Measurements from ENCODE around the gene TMEM40.
"Not testable (repeated sequence)": the region's sequence is repeated elsewhere in the genome, so short reads cannot be mapped to it uniquely, and the experiment has no call there.

Gene TMEM40

GRCh38 chr3:12750658-12751071 lies 8.4 kb downstream of the TMEM40 start:
- no peak for DNase-seq (ENCODE audit: low read depth)

DNA sequence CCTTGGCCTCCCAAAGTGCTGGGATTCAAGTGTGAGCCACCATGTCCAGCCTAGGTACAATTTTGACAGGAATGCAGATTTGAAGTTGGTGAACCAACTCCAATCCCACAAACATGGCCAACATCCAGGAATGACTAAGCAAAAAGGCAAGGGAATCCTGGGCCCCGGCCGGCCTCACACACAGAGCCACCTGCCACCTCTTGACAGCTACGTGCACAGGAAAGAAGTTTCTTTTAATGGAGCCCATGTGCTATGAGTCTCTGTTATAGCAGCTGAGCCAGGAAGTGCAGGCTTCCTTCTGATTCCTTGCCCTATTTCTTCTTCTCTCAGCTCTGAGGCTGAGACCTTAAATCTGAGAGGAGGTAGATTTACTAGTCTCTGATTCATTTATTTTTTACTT lies 8.8 kb downstream of the TMEM40 start:
- DNase-seq (ENCODE audit: low read depth), result no peak

DNA sequence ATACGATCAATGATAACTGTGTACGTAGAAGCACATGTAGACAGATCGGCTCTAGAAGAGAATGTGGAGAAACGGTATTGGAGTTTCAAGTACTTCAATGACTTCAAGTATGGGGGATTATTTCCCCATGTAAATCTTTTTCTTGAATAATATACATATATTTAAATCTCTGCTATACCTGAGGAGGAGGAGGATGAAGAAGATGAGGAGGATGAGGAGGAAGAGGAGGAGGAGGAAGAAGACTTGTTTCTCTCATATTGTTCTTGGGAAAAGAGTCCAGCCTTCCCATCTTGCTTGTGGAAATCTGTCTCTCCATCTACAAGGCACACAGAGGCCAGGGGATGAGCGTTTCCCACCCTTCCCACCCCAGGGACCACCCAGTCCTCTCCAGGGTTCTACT lies 10.6 kb downstream of the TMEM40 start:
- DNase-seq (ENCODE audit: low read depth), result no peak

GRCh38 chr3:12746419-12746818 lies 12.6 kb downstream of the TMEM40 start:
- DNase-seq (ENCODE audit: low read depth), result no peak

GRCh38 chr3:12744326-12744725 lies 14.7 kb downstream of the TMEM40 start:
- no peak for DNase-seq (ENCODE audit: low read depth)

- DNase-seq (ENCODE audit: low read depth), result no peak
Observed at GRCh38 chr3:12743583-12743982, 15.5 kb downstream of the TMEM40 start.

GRCh38 chr3:12742330-12743107 lies 16.5 kb downstream of the TMEM40 start:
- DNase-seq (ENCODE audit: low read depth), result no peak

GRCh38 chr3:12741209-12741608 lies 17.9 kb downstream of the TMEM40 start:
- no peak for DNase-seq (ENCODE audit: low read depth)

GRCh38 chr3:12737833-12738232 lies 21.2 kb downstream of the TMEM40 start:
- DNase-seq (ENCODE audit: low read depth), result no peak

DNA sequence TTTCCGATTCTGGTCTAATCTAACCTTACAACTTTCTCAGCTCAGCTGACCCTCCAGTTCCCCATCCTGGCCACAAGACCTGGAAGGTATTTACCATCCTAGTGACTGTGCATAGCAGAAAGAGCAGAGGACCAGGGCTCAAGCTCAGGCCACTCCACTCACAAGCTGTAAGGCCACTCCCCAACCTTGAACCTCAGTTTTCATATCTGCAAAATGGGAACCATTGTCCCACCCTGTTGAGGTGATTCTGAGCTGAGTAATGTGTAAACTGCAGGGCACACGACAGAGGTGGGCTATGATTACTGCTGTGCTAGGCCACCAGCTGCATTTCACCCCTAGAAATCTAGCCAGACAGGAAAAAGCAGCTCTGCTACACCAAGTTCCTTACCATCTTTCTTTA lies 21.7 kb downstream of the TMEM40 start:
- DNase-seq (ENCODE audit: low read depth), result no peak

DNA sequence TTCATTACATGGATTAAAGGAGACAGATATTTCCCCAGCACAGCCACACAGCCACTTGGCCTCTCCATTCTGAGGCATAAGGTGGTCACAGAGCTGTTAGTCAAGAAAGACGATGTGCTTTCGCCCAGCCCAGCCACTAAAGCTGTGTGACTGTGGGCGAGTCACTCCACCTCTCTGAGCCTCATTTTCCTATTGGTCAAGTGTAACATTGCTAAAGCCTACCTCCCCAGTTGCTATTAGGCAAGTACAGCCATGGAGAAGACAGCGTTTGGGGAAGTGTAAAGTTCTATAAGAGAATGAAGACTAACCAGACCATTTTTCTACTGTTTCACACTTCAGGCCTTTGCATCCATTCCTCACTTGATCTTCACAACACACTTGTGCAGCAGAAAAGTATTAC lies 24.1 kb downstream of the TMEM40 start:
- no peak for DNase-seq (ENCODE audit: low read depth)

DNA sequence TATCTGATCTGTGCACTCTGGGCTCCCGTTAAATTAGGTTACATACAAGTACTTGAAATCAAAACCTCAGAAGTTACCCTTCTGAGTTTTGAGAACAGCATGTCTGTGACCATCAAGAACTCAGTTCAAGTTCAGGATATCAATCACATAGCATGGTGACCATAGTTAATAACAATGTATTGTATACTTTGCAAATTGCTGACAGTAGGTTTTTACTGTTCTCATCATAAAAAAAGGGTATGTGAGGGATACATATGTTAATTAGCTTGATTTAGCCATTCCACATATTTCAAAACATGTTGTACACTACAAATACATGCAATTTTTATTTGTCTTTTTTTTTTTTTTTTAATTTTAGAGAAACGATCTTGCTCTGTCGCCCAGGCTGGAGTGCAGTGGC lies 25.5 kb downstream of the TMEM40 start:
- no peak for DNase-seq (ENCODE audit: low read depth)

DNA sequence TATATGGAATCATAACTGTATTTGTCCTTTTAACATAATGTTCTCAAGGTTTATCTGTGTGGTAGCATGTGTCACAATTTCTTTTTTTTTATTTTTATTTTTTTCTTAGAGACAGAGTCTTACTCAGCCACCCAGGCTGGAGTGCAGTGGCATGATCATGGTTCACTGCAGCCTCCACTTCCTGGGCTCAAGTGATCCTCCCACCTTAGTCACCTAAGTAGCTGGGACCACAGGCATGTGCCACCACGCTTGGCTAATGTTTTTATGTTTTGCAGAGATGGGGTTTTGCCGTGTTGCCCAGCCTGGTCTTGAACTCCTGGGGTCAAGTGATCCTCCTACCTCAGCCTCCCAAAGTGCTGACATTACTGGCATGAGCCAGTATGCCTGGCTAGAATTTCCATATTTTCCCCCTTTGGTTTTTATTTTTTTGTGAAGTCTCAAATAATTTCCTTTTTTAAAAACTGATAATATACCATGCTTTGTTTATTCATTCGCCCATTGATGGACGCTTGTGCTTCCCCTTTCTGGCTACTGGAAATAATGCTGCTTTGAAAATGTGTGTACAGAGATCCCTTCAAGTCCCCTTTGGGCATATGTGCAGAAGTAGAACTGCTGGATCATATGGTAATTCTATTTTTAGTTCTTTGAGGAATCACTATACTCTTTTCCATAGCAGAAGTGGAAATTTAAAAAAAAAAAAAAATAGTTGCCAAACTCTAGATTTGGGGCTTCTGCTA lies 28.4 kb downstream of the TMEM40 start:
- no peak for DNase-seq (ENCODE audit: low read depth)

DNA sequence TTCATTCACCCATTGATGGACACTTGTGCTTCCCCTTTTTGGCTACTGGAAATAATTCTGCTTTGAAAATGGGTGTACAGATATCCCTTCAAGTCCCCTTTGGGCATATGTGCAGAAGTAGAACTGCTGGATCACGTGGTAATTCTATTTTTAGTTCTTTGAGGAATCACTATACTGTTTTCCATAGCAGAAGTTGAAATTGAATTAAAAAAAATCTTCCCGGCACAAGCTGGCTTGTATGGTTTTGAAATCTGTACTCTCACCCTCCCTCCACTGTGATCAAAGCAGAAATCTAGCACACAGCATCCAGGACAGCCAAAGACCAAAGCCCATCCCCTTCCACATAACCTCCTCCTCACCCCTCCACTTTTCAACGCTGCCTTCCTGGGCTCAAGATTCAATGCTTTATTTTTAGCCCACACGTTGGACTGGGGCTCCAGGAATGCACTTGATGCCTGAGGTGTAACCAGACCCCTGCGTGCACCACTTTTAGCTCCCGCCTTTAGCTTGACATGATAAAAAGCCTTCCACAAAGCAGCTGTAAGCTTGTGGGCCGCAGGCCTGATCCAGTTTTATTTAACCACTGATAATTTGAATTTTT lies 29.9 kb downstream of the TMEM40 start:
- DNase-seq (ENCODE audit: low read depth), result no peak

DNA sequence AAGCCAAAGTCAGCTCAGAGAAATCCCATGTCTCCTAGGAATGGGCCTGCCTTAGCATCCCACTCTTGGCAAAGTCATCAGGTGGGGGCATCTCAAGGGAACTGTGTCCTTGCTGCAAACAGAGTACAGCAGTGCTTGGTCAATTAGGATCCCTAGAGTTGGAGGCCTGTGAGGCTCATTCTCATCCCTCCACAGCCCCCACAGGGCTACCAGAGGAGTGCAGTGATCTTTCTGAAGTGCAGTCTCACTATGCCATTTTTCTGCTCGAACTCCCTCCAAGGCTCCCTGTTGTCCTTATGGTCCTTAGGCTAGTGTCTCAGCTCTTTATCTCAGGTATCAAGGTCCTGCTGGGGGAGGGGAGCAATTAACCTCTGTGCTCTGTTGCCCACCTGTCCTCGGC lies 31.1 kb downstream of the TMEM40 start:
- no peak for DNase-seq (ENCODE audit: low read depth)

DNA sequence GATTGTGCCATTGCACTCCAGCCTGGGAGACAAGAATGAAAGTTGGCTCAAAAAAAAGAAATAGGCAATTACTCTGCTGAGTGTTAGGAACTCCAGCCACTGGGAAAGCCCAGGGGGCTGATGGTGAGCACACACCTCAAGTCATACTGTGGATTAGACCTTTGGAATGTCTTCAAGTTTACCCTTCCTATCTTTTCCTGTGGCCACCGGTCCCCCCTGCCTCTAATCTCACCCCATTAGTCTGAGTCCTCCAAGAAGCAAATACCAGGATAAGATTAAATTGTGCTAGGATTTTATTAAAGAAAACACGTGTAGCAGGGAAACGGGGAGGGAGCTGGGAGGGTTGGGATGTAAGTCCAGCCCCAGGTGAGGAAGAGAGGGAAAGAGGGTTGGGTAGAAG lies 31.6 kb downstream of the TMEM40 start:
- no peak for DNase-seq (ENCODE audit: low read depth)

DNA sequence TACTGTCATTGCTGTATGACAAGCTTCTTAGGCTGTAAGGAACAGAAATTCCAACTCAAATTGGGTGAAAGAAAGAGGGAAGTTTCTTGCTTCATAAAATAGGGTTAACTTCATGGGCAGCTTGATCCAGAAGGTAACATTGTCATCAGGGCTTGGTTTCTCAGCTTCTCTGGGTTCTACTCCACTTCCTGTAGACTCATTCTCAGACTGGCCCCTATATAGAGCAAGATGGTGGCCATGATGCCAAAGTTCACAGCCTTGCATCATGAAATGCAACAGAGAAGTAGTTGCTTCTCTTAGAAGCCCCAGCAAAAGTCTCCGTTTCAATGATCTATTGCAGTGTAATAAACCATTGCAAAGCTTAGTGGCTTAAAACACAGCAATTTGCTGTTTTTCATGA lies 33.6 kb downstream of the TMEM40 start:
- DNase-seq (ENCODE audit: low read depth), result no peak

DNA sequence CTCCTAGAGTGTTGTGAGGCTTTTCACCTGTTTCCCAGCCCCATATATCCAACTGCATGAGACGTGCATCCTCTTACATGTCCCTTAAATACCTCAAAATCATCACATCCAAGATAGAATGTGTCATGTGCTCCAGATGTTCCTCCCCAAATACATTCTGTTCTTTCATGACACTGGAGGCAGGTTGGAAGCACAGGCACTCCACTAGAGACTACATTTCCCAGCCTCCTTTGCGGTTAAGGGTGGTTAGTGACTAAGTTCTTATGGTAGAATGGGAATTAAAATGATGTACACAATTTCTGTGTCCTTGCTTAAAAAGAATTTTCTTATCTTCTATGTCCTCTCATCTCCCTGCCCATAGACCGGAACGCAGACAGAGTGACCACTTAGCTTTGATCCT lies 34.3 kb downstream of the TMEM40 start:
- no peak for DNase-seq (ENCODE audit: low read depth)

- not testable (repeated sequence) for DNase-seq (ENCODE audit: low read depth)
Observed at GRCh38 chr3:12723362-12723761, 35.7 kb downstream of the TMEM40 start.

DNA sequence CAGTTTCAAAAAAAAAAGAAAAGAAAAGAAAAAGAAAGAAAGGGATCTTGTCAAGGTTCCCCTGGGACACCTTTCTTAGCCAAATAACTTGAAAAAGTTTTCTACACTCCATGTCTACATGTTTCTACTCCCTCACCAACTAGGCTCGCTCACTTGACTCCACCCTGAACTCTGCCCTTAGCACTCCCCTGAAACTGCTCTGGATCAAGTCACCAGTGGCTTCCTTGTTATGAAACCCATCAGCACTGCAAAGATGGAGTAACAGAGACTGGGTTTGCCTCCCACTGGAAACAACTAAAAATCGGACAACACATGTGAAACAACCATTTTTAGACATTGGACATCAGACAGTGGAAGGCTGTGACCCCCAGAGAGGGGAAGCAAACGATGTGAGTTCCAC lies 36.8 kb downstream of the TMEM40 start:
- DNase-seq (ENCODE audit: low read depth), result no peak

- peak; percentile 44 for DNase-seq (ENCODE audit: low read depth)
Observed at GRCh38 chr3:12719984-12720898, 38.8 kb downstream of the TMEM40 start.

- no peak for DNase-seq (ENCODE audit: low read depth)
Observed at GRCh38 chr3:12719541-12719940, 39.5 kb downstream of the TMEM40 start.

All from activated T-cell treated with anti-CD3 and anti-CD28 coated beads for 1 hour (primary cell).